Panc1 (cell line): Measurements from ENCODE around the gene ASTN2. TPM values are rescaled to one million over a fixed set of nuclear protein-coding genes. Genes with fewer than 3 reads are reported as not detected.

Experiments
- ATAC-seq: fragments of 200-7000 bp; cut with Tn5 transposase; 2 replicates; pipeline ENCODE4 v1.9.1; 2020; ENCODE audit warnings: mild to moderate bottlenecking, moderate library complexity
- BruUV-seq: library from RNA; stranded (reverse); fragments of 400-500 nt; replicated peaks from 2 replicates; lab custom pipeline; 2021; lab: Mats Ljungman, UMichigan
- CTCF ChIA-PET: fragments of 300-600 bp; sonication (Branson Sonifier 250); formaldehyde crosslinking; loops from one replicate; lab custom pipeline; 2022; ENCODE audit warnings: antibody characterized with exemption; lab: Charles Lee
- POLR2A ChIA-PET: fragments of 300-600 bp; sonication (Branson Sonifier 250); formaldehyde crosslinking; loops from one replicate; lab custom pipeline; 2022; ENCODE audit warnings: antibody characterized with exemption; lab: Charles Lee
- DNase-seq: peaks from one replicate; pipeline ENCODE4 v3.0.0-alpha.2; 2010; ENCODE audit warnings: low read depth, low spot score
- H3K27ac ChIP-seq: 2 replicates; pipeline ENCODE4 v1.5.1; 2011; ENCODE audit warnings: mild to moderate bottlenecking, low read length, inconsistent platforms
- H3K27me3 ChIP-seq: fragments of 200-500 bp; sonication (Bioruptor generic); 2 replicates; pipeline ENCODE4 v1.6.0; 2014; ENCODE audit warnings: low read length, inconsistent platforms; ENCODE audit not compliant: control insufficient read depth, insufficient read depth
- H3K36me3 ChIP-seq: fragments of 200-500 bp; sonication (Bioruptor generic); 2 replicates; pipeline ENCODE4 v1.5.1; 2014; ENCODE audit warnings: inconsistent platforms, mild to moderate bottlenecking, low read length, moderate library complexity; ENCODE audit not compliant: control insufficient read depth, insufficient read depth
- H3K4me1 ChIP-seq: 2 replicates; pipeline ENCODE4 v1.5.1; 2011; ENCODE audit warnings: inconsistent platforms, mild to moderate bottlenecking, low read length, moderate library complexity; ENCODE audit not compliant: control insufficient read depth, insufficient read depth
- H3K4me3 ChIP-seq, 2 experiments: 2 replicates each; pipeline ENCODE4 v1.5.1; 2011 to 2012; ENCODE audit warnings: low read depth in 2 of 2, low read length in 2 of 2, mild to moderate bottlenecking in 2 of 2, inconsistent platforms in 1 of 2, moderate library complexity in 1 of 2
- H3K9me3 ChIP-seq: fragments of 200-500 bp; sonication (Bioruptor generic); 2 replicates; pipeline ENCODE4 v1.5.1; 2014; ENCODE audit warnings: low read depth, mild to moderate bottlenecking, inconsistent platforms, low read length, moderate library complexity; ENCODE audit not compliant: control insufficient read depth, insufficient read depth
- POLR2AphosphoS5 ChIP-seq: IDR thresholded peaks from 2 replicates; pipeline ENCODE4 v1.6.1; 2012; ENCODE audit warnings: mild to moderate bottlenecking, low read depth, low read length, moderate library complexity
- REST ChIP-seq, 2 experiments: IDR thresholded peaks; 2 replicates each; pipeline ENCODE4 v1.6.1; 2011 to 2012; ENCODE audit warnings: low read depth in 2 of 2, control low read depth in 1 of 2, low read length in 1 of 2, mild to moderate bottlenecking in 1 of 2, moderate library complexity in 1 of 2; ENCODE audit not compliant: insufficient read depth in 1 of 2
- SIN3A ChIP-seq: IDR thresholded peaks from 2 replicates; pipeline ENCODE4 v1.6.1; 2012; ENCODE audit warnings: low read depth, mild to moderate bottlenecking, low read length, moderate library complexity, borderline replicate concordance; ENCODE audit not compliant: insufficient read depth
- TCF7L2 ChIP-seq: IDR thresholded peaks from 2 replicates; pipeline ENCODE4 v1.6.1; 2011; ENCODE audit warnings: mild to moderate bottlenecking, low read depth, low read length, inconsistent platforms
- in situ Hi-C: cut with HindIII; loops from 2 replicates; pipeline ENCODE4 v1.10.0; 2016; ENCODE audit warnings: low sequenced_read_pairs, low pct_unique_long_range_greater_than_20kb
- intact Hi-C: fragments of 100-400 bp; cut with micrococcal nuclease; formaldehyde crosslinking; loops from one replicate; pipeline ENCODE4 v1.10.0; 2022; ENCODE audit not compliant: unreplicated experiment
- total RNA-seq: library from RNA; stranded (reverse); gene quantifications from one replicate; pipeline ENCODE4 v1.2.1, GENCODE V29; 2021; ENCODE audit not compliant: unreplicated experiment
- TF ChIP-seq, protein P1 (sequence below): fragments of 450-650 bp; IDR thresholded peaks from 2 replicates; pipeline ENCODE4 v1.5.1; 2017; ENCODE audit warnings: mild to moderate bottlenecking

Gene ASTN2
- total RNA-seq, 1 experiment from 2014 or later: 3.9 TPM

GRCh38 chr9:117050007-117050406, 364.9 kb downstream of the ASTN2 start:
- H3K9me3 ChIP-seq: no peaks in the 10 kb centered on the region
- intact Hi-C loops: no loop called here
- CTCF ChIA-PET: interaction anchor here (0.7 kb wide), 1 partner anchor 185 kb away, joined by 3 read pairs; no protein-coding TSS in a partner anchor
- in situ Hi-C loops: no loop called here
- no peaks in the 10 kb centered on the region for H3K36me3 ChIP-seq
- H3K27me3 ChIP-seq: no peaks in the 10 kb centered on the region
- no peak overlapping the region for H3K27ac ChIP-seq
- TF ChIP-seq SIN3A (no peak), POLR2AphosphoS5 (no peak), TCF7L2 (no peak), REST (IDR thresholded peaks at IDR 0.05; ENCODE audit: insufficient read depth in 1 of 2, low read depth in 2 of 2, low read length in 1 of 2) (no peak)
- TF ChIP-seq, protein P1, sequence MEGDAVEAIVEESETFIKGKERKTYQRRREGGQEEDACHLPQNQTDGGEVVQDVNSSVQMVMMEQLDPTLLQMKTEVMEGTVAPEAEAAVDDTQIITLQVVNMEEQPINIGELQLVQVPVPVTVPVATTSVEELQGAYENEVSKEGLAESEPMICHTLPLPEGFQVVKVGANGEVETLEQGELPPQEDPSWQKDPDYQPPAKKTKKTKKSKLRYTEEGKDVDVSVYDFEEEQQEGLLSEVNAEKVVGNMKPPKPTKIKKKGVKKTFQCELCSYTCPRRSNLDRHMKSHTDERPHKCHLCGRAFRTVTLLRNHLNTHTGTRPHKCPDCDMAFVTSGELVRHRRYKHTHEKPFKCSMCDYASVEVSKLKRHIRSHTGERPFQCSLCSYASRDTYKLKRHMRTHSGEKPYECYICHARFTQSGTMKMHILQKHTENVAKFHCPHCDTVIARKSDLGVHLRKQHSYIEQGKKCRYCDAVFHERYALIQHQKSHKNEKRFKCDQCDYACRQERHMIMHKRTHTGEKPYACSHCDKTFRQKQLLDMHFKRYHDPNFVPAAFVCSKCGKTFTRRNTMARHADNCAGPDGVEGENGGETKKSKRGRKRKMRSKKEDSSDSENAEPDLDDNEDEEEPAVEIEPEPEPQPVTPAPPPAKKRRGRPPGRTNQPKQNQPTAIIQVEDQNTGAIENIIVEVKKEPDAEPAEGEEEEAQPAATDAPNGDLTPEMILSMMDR: no peak
- no peaks in the 10 kb centered on the region for H3K4me1 ChIP-seq
- ATAC-seq: no peak
- no peak for DNase-seq
- H3K4me3 ChIP-seq: no peak overlapping the region
- POLR2A ChIA-PET: no interaction called here
- no TSS peak for BruUV-seq

GRCh38 chr9:117046666-117047327, 368.1 kb downstream of the ASTN2 start:
- in situ Hi-C loops (no loop called here), intact Hi-C loops (no loop called here)
- ATAC-seq (no peak), DNase-seq (no peak)
- Histone ChIP-seq H3K36me3 (no peaks in the 10 kb centered on the region), H3K27ac (no peak overlapping the region), H3K4me3 (no peak overlapping the region), H3K4me1 (no peaks in the 10 kb centered on the region), H3K27me3 (no peaks in the 10 kb centered on the region), H3K9me3 (no peaks in the 10 kb centered on the region)
- no TSS peak for BruUV-seq
- no peak for TF ChIP-seq REST (IDR thresholded peaks at IDR 0.05; ENCODE audit: insufficient read depth in 1 of 2, low read depth in 2 of 2, low read length in 1 of 2)
- TF ChIP-seq, protein P1: peak; percentile 26
- CTCF ChIA-PET: no interaction called here
- POLR2A ChIA-PET: no interaction called here
